GM12878 (cell line): ENCODE measurements around the gene EPN3. TPM values are rescaled to one million over a fixed set of nuclear protein-coding genes. Genes with fewer than 3 reads are reported as not detected.

Source experiments
- ASH2L ChIP-seq: fragments of 300-600, 200-600 bp; sonication (generic); IDR thresholded peaks from 2 replicates; pipeline ENCODE4 v1.6.1; 2017; ENCODE audit warnings: low read depth, mild to moderate bottlenecking, borderline replicate concordance
- CBFB ChIP-seq: IDR thresholded peaks from 2 replicates; pipeline ENCODE4 v1.6.1; 2016; ENCODE audit warnings: antibody characterized with exemption, low read depth
- CHD1 ChIP-seq: IDR thresholded peaks from 2 replicates; pipeline ENCODE4 v1.6.1; 2012; ENCODE audit warnings: low read depth, low read length, improper control_type of control experiment
- MYB ChIP-seq: fragments of 150-350 bp; IDR thresholded peaks from 2 replicates; pipeline ENCODE4 v1.6.1; 2014; ENCODE audit warnings: mild to moderate bottlenecking, low read depth, low read length, borderline replicate concordance
- POLR2AphosphoS5 ChIP-seq: IDR thresholded peaks from 2 replicates; pipeline ENCODE4 v1.6.1; 2011; ENCODE audit warnings: mild to moderate bottlenecking, low read length, inconsistent platforms
- RAD21 ChIP-seq: IDR thresholded peaks from 2 replicates; pipeline ENCODE4 v1.6.1; 2011; ENCODE audit warnings: mild to moderate bottlenecking, low read depth, low read length, moderate library complexity; ENCODE audit not compliant: insufficient read depth
- SIN3A ChIP-seq: IDR thresholded peaks from 2 replicates; pipeline ENCODE4 v1.6.1; 2012; ENCODE audit warnings: low read depth, low read length, improper control_type of control experiment
- SMAD1 ChIP-seq: fragments of 450-650 bp; IDR thresholded peaks from 2 replicates; pipeline ENCODE4 v1.6.1; 2018; ENCODE audit warnings: mild to moderate bottlenecking, low read depth; ENCODE audit not compliant: partially characterized antibody
- SMARCA5 ChIP-seq: fragments of 450-650 bp; IDR thresholded peaks from 2 replicates; pipeline ENCODE4 v1.6.1; 2017; ENCODE audit warnings: mild to moderate bottlenecking
- SREBF1 ChIP-seq: IDR thresholded peaks from 2 replicates; pipeline ENCODE4 v1.6.1; 2012; ENCODE audit warnings: mild to moderate bottlenecking, low read length
- TARDBP ChIP-seq: IDR thresholded peaks from 2 replicates; pipeline ENCODE4 v1.6.1; 2016; ENCODE audit warnings: borderline replicate concordance
- ZNF217 ChIP-seq: fragments of 450-650 bp; IDR thresholded peaks from 2 replicates; pipeline ENCODE4 v1.6.1; 2017; ENCODE audit warnings: antibody characterized with exemption, mild to moderate bottlenecking
- ZNF384 ChIP-seq: IDR thresholded peaks from 2 replicates; pipeline ENCODE4 v1.6.1; 2012; ENCODE audit warnings: low read depth, mild to moderate bottlenecking, low read length, improper control_type of control experiment, borderline replicate concordance
- ZSCAN29 ChIP-seq: fragments of 450-650 bp; IDR thresholded peaks from 2 replicates; pipeline ENCODE4 v1.6.1; 2017; ENCODE audit warnings: mild to moderate bottlenecking, moderate library complexity
- ZZZ3 ChIP-seq: IDR thresholded peaks from 2 replicates; pipeline ENCODE4 v1.6.1; 2011; ENCODE audit warnings: low read depth; ENCODE audit not compliant: control insufficient read depth, insufficient read length
- polyA plus RNA-seq, 11 experiments: library from polyadenylated mRNA; depleted of rRNA in 4 of 11; unstranded in 6 of 11; stranded (reverse) in 5 of 11; fragments of >200 nt; fragmentation: Nextera tagmentation in 4 of 11; fragmentation: Illumina TruSeq in 1 of 11; extraction: Ambion mirVana in 4 of 11; extraction: Trizol in 1 of 11; gene quantifications; 1 replicate in 1 of 11; 2 replicates in 10 of 11; pipeline versions ENCODE4 v1.2.1 to v1.2.3, GENCODE V29; 2011 to 2016; ENCODE audit warnings: inconsistent platforms in 2 of 11, missing spikeins in 2 of 11, low read depth in 1 of 11
- total RNA-seq, 4 experiments: library from RNA; depleted of rRNA in 3 of 4; stranded (reverse); fragments of >200 nt in 3 of 4; fragmentation: Illumina TruSeq in 1 of 4; extraction: Trizol in 1 of 4; gene quantifications; 2 replicates each; pipeline versions ENCODE4 v1.2.1 to v1.2.3, GENCODE V29; 2013 to 2021
- TF ChIP-seq, protein P1 (sequence below): IDR thresholded peaks from 2 replicates; pipeline ENCODE4 v1.6.1; 2012; ENCODE audit warnings: mild to moderate bottlenecking, low read depth, low read length
- TF ChIP-seq, protein P2 (sequence below): fragments of 450-650 bp; IDR thresholded peaks from 2 replicates; pipeline ENCODE4 v1.6.1; 2016; ENCODE audit warnings: mild to moderate bottlenecking, moderate library complexity, borderline replicate concordance
- TF ChIP-seq, protein P3 (sequence below): fragments of 450-650 bp; IDR thresholded peaks from 2 replicates; pipeline ENCODE4 v1.6.1; 2017; ENCODE audit warnings: antibody characterized with exemption, mild to moderate bottlenecking, moderate library complexity
- TF ChIP-seq, protein P4 (sequence below): fragments of 450-650 bp; IDR thresholded peaks from 2 replicates; pipeline ENCODE4 v1.6.1; 2018; ENCODE audit warnings: mild to moderate bottlenecking, low read depth, moderate library complexity; ENCODE audit not compliant: partially characterized antibody

EPN3 gene
- total and polyA plus RNA-seq, 10 of the 15 experiments (the other 5 are each of a cell fraction or from before 2014, with no cell fraction given): 0.04 to 0.07 TPM; not detected in 8

DNA sequence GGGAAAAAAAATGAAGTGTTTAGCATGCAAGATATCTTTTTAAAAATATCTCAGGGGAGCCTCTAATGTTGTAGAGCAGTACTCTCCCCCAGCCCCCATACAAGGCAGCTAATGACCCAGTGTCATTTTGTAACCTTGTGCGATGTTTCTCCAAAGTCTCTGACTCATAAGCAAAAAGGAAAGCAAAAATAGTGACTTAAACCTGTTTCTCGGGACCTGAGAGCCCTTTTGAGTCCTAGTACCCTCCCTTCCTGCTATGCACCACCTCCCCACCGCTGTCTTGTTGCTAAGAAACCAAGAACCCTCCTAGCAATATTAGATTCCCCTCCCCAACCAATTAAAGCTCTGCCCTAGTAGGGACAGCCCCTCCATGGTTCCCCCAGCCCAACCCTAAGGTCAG is 21.5 kb upstream of the EPN3 start (continued):
- TF ChIP-seq, protein P1, sequence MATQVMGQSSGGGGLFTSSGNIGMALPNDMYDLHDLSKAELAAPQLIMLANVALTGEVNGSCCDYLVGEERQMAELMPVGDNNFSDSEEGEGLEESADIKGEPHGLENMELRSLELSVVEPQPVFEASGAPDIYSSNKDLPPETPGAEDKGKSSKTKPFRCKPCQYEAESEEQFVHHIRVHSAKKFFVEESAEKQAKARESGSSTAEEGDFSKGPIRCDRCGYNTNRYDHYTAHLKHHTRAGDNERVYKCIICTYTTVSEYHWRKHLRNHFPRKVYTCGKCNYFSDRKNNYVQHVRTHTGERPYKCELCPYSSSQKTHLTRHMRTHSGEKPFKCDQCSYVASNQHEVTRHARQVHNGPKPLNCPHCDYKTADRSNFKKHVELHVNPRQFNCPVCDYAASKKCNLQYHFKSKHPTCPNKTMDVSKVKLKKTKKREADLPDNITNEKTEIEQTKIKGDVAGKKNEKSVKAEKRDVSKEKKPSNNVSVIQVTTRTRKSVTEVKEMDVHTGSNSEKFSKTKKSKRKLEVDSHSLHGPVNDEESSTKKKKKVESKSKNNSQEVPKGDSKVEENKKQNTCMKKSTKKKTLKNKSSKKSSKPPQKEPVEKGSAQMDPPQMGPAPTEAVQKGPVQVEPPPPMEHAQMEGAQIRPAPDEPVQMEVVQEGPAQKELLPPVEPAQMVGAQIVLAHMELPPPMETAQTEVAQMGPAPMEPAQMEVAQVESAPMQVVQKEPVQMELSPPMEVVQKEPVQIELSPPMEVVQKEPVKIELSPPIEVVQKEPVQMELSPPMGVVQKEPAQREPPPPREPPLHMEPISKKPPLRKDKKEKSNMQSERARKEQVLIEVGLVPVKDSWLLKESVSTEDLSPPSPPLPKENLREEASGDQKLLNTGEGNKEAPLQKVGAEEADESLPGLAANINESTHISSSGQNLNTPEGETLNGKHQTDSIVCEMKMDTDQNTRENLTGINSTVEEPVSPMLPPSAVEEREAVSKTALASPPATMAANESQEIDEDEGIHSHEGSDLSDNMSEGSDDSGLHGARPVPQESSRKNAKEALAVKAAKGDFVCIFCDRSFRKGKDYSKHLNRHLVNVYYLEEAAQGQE: no peak
- TF ChIP-seq ASH2L: no peak
- TF ChIP-seq, protein P2, sequence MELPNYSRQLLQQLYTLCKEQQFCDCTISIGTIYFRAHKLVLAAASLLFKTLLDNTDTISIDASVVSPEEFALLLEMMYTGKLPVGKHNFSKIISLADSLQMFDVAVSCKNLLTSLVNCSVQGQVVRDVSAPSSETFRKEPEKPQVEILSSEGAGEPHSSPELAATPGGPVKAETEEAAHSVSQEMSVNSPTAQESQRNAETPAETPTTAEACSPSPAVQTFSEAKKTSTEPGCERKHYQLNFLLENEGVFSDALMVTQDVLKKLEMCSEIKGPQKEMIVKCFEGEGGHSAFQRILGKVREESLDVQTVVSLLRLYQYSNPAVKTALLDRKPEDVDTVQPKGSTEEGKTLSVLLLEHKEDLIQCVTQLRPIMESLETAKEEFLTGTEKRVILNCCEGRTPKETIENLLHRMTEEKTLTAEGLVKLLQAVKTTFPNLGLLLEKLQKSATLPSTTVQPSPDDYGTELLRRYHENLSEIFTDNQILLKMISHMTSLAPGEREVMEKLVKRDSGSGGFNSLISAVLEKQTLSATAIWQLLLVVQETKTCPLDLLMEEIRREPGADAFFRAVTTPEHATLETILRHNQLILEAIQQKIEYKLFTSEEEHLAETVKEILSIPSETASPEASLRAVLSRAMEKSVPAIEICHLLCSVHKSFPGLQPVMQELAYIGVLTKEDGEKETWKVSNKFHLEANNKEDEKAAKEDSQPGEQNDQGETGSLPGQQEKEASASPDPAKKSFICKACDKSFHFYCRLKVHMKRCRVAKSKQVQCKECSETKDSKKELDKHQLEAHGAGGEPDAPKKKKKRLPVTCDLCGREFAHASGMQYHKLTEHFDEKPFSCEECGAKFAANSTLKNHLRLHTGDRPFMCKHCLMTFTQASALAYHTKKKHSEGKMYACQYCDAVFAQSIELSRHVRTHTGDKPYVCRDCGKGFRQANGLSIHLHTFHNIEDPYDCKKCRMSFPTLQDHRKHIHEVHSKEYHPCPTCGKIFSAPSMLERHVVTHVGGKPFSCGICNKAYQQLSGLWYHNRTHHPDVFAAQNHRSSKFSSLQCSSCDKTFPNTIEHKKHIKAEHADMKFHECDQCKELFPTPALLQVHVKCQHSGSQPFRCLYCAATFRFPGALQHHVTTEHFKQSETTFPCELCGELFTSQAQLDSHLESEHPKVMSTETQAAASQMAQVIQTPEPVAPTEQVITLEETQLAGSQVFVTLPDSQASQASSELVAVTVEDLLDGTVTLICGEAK: no peak; the same call in 1 of the 2 replicates
- TF ChIP-seq MYB: no peak
- TF ChIP-seq ZNF217: no peak
- TF ChIP-seq, protein P3, sequence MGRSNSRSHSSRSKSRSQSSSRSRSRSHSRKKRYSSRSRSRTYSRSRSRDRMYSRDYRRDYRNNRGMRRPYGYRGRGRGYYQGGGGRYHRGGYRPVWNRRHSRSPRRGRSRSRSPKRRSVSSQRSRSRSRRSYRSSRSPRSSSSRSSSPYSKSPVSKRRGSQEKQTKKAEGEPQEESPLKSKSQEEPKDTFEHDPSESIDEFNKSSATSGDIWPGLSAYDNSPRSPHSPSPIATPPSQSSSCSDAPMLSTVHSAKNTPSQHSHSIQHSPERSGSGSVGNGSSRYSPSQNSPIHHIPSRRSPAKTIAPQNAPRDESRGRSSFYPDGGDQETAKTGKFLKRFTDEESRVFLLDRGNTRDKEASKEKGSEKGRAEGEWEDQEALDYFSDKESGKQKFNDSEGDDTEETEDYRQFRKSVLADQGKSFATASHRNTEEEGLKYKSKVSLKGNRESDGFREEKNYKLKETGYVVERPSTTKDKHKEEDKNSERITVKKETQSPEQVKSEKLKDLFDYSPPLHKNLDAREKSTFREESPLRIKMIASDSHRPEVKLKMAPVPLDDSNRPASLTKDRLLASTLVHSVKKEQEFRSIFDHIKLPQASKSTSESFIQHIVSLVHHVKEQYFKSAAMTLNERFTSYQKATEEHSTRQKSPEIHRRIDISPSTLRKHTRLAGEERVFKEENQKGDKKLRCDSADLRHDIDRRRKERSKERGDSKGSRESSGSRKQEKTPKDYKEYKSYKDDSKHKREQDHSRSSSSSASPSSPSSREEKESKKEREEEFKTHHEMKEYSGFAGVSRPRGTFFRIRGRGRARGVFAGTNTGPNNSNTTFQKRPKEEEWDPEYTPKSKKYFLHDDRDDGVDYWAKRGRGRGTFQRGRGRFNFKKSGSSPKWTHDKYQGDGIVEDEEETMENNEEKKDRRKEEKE: no peak
- TF ChIP-seq TARDBP: no peak
- TF ChIP-seq ZZZ3: no peak
- no peak for TF ChIP-seq SREBF1
- no peak for TF ChIP-seq RAD21
- TF ChIP-seq, protein P4, sequence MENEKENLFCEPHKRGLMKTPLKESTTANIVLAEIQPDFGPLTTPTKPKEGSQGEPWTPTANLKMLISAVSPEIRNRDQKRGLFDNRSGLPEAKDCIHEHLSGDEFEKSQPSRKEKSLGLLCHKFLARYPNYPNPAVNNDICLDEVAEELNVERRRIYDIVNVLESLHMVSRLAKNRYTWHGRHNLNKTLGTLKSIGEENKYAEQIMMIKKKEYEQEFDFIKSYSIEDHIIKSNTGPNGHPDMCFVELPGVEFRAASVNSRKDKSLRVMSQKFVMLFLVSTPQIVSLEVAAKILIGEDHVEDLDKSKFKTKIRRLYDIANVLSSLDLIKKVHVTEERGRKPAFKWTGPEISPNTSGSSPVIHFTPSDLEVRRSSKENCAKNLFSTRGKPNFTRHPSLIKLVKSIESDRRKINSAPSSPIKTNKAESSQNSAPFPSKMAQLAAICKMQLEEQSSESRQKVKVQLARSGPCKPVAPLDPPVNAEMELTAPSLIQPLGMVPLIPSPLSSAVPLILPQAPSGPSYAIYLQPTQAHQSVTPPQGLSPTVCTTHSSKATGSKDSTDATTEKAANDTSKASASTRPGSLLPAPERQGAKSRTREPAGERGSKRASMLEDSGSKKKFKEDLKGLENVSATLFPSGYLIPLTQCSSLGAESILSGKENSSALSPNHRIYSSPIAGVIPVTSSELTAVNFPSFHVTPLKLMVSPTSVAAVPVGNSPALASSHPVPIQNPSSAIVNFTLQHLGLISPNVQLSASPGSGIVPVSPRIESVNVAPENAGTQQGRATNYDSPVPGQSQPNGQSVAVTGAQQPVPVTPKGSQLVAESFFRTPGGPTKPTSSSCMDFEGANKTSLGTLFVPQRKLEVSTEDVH: no peak
- TF ChIP-seq CHD1: no peak
- TF ChIP-seq SMARCA5: no peak
- no peak for TF ChIP-seq CBFB
- TF ChIP-seq POLR2AphosphoS5: no peak
- no peak for TF ChIP-seq SMAD1
- TF ChIP-seq ZSCAN29: no peak
- TF ChIP-seq ZNF384: no peak
- no peak for TF ChIP-seq SIN3A
